SK-N-MC (cell line): ENCODE data around the gene RPLP2.

Experiments
- EZH2 ChIP-seq: fragments of 200-600 bp; sonication (generic); IDR thresholded peaks from one replicate; pipeline ENCODE4 v1.6.1; 2017; ENCODE audit warnings: antibody characterized with exemption
- POLR2AphosphoS5 ChIP-seq: IDR thresholded peaks from 2 replicates; pipeline ENCODE4 v1.6.1; 2012; ENCODE audit warnings: mild to moderate bottlenecking, low read depth, low read length, borderline replicate concordance

DNA sequence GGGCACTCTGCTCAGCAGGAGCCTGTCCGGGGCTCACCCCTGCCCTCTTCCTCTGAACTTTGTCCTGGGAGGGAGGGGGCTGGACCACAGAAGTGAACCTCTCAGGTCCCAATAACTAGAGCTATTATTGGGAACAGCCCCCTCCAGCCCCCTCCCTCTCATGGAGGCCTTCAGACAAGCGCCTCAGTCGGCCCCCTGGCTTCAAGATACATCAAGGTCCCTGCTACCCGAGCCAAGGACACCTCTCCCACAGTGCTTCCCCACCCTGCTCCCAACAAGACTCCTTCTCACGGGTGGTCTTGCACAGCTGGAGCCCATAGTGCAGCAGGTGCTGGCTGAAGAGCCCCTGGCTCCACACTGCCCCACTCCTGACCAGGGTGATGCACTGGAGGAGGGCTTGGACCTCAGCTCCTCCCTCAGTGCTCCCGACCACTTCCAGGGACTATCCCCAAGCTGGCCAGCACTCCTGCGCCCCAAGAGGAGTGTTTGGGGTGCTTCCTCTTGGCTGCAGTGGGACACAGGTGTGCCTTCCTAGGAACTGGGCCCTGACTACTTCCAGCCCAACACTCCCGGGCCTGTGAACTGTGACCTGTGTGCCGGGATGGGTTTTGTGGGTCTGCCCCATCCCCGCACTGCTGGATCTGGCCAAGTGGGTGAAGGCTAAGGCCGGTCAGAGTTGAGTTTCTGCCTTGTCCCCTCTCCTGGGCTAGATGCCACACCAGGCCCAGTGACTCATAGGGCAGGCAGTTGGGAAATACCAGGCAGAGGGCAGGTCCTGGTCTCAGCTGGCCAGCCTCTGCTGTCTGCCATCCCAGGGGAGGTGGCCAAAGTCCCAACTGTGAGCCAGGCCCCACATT is 11.1 kb downstream of the RPLP2 start:
- no peak for TF ChIP-seq POLR2AphosphoS5
- TF ChIP-seq EZH2 = no peak
